Inflammatory macrophage treated with lipopolysaccharide for 1 hour (primary cell): ENCODE measurements around the gene RNF114.
"Not testable (repeated sequence)": the region's sequence is repeated elsewhere in the genome, so short reads cannot be mapped to it uniquely, and the experiment has no call there.

ENCODE experiments used
- DNase-seq, 2 donors: peaks; one replicate each; pipeline ENCODE4 v3.0.0-alpha.2; 2020 to 2022

The RNF114 gene

DNA sequence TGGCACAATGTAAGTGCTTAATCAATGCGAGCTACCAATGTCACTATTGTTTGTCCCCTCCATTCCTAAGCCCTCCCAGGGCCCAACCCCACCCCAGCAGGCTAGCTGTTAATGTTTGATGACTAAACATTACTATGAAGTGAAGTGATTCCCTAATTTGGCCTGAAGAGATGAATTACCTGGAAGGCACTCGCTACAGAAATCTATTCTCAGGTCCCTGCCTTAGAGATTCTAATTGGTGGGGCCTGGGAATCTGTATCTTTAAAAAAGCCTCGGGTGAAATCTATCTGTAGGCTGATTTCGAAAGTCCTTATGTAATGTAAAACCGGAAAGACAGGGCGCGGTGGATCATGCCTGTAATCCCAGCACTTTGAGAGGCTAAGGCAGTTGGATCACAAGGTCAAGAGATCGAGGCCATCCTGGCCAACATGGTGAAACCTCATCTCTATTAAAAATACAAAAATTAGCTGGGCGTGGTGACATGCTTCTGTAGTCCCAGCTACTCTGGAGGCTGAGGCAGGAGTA is 29.6 kb downstream of the RNF114 start:
- peak; percentile 61 to 64 for DNase-seq

GRCh38 chr20:49966861-49967260 is 30.7 kb downstream of the RNF114 start:
- peak; percentile 89 to 92 for DNase-seq

- peak in 1 of 2 donors; percentile 49 for DNase-seq
Measured at GRCh38 chr20:49969234-49969633, 33.0 kb downstream of the RNF114 start.

DNA sequence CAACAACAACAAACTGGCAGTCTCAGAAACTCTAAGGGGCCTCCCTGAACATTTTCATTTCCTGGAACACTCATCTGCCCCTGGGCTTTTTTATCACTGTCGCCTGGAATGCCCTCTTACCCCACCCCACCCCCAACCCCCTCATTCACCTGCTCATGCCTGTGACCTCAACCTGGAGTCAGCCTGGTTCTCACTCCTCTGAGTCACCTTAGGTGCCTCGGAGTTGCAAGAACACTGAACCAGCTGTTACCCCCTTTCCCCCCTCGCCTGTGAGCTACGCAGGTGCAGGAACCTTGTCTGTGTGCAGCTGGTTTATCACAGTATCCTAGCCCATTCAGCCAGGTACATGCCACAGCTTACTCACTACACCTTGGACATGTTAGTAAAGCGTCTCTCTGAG is 33.7 kb downstream of the RNF114 start:
- no peak for DNase-seq

- no peak for DNase-seq
Measured at GRCh38 chr20:49970498-49970897, 34.3 kb downstream of the RNF114 start.

GRCh38 chr20:49973981-49974380 is 37.8 kb downstream of the RNF114 start:
- DNase-seq, result no peak

- no peak for DNase-seq
Measured at GRCh38 chr20:49976542-49976941, 40.3 kb downstream of the RNF114 start.

- DNase-seq, result not testable (repeated sequence)
Measured at GRCh38 chr20:49977740-49978139, 41.5 kb downstream of the RNF114 start.

DNA sequence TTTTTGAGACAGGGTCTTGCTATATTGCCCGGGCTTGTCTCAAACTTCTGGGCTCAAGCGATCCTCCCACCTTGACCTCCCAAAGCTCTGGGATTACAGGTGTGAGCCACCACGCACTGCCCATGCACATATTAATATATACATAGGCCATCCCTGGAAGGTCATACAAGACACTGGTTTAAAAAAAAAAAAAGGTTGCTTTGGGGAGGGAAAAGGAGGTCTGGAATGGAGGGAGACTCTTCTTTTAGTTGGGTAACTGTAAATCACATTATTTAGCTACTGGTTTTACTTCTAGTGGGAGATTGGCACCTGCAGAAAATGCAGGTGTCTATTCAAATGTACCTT is 42.5 kb downstream of the RNF114 start:
- DNase-seq, result no peak

DNA sequence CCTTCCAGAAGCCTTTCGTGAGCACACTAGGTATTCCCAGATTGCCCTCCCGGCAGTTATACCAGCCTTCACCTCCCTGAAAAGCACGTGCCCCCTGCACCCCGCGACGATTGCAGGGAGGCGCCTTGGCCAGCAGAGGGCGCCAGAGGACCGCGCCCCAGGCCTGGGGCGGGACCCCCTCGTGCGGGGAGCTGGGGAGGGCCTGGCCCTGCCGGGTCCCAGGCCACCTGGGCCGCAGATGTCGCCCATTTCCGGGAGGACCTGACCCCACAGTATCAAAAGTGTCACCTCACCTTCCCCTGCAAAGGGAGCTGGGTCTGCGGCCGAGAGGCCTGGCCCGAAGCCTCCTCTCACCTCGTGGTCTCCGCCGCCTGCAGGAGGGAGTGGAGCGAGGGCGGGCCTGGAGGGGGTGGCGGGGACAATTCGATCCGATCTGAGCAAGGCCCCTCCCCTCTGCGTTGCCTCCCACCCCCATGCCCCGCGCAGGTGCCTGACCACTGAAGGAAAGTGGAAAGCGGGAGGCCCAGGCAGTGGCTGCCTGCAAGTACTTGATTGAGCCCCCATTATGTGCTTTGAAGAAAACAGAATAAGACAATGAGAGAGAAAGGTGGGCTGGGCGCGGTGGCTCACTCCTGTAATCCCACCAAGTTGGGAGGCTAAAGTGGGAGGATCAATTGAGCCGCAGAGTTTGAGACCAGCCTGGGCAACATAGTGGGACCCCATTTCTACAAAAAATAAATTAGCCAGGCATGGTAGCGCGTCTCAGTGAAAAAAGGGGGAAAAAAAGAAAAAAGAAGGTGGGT is 43.0 kb downstream of the RNF114 start:
- peak in 1 of 2 donors; percentile 69 for DNase-seq

GRCh38 chr20:49980140-49981008 is 44.2 kb downstream of the RNF114 start:
- no peak for DNase-seq

DNA sequence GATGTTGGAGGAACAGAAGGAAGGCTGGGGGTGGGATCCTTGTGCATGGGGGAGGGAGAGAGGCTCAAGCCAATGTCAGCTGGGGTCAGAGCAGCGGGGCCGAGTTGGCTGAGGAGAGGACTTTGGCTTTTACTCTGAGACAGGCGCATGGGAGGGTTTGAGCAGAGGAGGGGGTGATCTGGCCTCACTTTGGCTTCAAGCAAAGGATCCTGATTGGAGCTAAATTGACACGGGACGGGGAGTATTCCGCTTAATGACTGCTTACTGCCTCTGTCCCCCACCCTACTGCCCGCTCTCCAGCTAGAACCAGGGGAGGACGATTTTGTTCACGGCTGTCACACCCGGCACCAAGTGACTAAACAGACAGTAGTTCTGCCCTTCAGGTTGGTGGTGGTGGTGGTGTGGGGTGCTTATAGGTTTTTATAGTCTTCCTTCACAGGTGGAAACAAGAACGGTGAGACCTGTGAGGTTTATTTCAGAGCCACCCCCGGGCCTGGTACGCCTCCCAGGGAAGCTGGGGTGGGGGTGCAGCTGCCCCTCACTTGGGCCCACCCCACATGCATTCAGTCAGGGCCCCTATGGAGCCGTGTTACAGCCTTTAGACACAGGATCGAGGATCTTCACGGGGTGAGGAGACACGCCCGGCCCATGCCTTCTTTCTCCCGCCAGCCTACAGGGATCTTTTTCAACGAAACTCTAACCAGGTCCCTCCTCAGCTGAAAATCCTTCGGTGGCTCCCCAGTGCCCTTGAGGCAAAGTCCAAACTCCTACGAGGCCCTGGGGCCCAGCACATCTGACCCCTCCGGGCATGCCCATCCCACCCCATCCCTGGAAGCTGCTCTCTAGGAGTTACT is 45.2 kb downstream of the RNF114 start:
- DNase-seq, result no peak

DNA sequence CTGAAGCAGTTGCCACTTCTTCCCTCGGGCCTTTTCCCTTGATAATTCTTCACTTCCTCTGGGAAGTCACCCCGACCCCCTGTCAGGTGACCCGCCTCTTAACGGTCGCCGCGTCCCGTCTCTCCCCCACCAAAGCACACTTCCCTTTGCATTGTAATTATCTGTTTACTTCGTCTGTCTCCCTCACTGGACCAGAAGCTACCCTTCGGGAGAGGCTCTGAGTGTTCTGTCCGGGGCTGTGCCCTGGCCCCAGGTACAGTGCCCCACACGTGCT is 45.8 kb downstream of the RNF114 start:
- DNase-seq, result no peak

DNA sequence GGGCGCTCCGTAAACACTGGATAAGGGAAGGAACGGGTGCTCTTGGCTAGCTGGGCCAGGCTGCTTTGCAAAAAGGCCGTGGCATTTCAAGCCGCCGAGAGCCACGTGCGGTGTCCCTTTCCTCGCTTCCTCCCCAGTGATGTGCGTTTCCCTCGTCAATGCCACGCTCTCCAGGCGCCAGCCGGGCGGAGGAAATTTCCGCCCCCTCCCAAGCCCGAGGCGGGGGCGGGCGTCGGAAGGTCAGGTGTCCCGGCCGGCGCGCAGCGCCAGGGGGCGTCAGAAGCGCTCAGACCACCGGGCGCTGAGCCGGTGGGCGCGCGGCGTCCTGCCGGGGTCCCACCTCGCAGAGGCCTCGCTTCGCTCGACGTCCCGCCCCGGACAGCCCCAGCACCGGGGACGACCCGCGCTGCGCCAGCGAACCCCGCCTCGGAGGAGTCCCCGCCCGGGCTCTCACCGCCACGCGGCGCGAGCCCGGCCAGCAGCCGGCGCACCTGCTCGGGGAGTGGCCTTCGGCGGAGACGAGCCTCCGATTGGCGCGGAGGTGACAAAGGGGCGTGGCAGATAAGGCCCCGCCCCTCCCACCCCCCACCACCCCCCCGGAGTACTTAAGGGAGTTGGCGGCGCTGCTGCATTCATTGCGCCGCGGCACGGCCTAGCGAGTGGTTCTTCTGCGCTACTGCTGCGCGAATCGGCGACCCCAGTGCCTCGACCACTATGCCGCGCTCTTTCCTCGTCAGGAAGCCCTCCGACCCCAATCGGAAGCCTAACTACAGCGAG is 46.3 kb downstream of the RNF114 start, which contains the start of gene SNAI1:
TSS of gene SNAI1 (plus strand) at position 635 of the 777 bp plus-strand sequence. CDS start at position 715, 80 bp downstream.
- peak; percentile 65 to 70 for DNase-seq

DNA sequence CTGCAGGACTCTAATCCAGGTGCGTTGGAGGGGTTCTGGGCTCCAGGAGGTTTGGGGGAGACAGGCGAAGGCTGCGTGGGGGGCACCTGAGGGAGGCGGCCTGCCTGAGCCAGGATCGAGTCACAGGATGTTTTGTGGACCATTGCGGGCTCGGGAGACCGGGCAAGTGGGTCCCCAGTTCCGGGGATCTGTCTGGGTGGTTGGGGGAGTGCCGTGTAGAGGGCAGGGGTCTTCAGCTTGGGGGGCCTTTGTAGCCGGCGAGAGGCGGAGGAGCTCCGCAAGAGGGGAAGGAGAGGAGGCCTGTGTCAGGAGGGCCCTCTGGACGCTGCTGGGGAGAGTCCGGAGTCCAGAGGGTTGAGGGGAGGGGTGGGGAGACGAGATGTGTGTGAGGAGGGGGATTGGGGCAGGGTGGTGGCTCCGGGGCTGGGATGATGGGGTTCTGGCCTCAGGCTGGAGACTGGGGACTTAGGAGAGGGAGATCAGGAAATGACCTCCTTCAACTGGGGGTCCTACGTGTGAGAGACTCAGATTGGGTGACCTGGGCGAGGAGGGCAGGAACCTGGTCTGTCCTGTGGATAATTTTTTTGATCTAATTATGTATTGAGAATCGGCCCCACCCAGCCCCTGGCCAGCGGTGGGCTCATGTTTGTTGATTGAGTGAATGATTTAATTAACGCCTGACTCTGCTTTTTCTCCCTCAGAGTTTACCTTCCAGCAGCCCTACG is 47.1 kb downstream of the RNF114 start:
- DNase-seq, result no peak

DNA sequence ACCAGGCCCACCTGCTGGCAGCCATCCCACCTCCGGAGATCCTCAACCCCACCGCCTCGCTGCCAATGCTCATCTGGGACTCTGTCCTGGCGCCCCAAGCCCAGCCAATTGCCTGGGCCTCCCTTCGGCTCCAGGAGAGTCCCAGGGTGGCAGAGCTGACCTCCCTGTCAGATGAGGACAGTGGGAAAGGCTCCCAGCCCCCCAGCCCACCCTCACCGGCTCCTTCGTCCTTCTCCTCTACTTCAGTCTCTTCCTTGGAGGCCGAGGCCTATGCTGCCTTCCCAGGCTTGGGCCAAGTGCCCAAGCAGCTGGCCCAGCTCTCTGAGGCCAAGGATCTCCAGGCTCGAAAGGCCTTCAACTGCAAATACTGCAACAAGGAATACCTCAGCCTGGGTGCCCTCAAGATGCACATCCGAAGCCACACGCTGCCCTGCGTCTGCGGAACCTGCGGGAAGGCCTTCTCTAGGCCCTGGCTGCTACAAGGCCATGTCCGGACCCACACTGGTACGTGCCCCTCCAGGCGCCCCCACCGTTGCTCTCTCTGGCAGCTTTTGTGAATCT is 47.7 kb downstream of the RNF114 start:
- DNase-seq, result no peak

- DNase-seq, result no peak
Measured at GRCh38 chr20:49984426-49985153, 48.4 kb downstream of the RNF114 start.

- no peak for DNase-seq
Measured at GRCh38 chr20:49985157-49985556, 49.0 kb downstream of the RNF114 start.

- no peak for DNase-seq
Measured at GRCh38 chr20:49985617-49986016, 49.4 kb downstream of the RNF114 start.

DNA sequence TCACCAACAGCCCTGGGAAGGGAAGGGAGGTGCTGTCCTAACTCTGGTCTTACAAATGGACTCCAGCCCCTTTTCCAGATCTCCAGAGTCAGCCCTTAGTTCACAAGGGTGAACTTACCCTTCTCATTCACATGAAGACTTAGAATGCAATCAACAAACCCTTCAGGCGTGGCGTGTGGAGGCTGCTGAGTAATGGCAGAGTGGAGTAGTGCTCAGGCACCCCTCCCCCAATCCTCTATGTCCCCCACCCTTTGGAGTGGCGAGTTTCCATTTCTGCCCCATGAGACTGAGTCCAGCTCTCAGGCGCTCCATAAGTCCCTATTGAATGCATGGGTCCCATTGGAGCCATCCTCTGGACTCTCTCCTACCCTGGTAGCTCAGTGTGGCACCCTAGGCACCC is 49.9 kb downstream of the RNF114 start:
- no peak for DNase-seq
